ENCODE data around the gene AKR7A2.

DNA sequence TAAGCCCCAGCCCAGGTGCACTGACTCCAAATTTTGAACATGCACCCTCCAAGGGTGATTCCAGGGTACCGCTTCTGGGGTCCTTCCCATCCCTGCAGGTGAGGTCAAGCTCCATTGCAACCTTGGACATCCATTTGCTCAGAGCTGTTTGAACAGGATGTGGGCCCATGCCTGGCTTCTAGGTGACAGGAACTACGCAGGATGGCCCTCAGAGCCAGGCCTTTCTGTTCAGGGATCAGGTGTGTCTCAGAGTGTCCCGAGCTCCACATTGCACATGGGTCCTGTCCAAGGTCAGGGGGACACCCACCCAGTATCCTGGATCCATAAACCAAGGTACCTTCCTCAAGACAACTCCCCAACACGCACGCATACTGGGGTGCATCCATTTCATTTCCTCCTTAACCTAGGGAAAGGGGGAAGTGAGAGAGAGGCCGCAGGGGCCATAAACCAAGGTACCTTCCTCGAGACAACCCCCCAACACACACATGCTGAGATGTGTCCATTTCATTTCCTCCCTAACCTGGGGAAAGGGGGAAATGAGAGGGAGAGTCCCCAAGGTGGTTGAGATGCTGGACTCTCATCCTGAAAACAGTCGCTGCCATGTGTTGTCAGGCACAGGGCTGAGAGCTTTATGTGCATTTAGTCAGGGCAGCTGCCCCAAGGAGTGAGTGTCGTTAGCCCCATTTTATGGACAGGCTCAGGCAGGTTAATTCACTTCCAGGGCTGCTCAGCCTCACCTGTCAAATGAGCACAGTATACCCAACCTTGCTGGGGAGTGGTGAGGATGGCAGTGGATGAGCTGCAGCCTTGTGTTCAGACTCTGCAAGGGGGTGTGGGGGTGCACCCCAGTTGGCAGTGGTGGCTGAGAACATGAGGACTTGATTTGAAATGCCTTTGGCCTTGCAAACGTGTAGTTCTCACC is 2.3 kb upstream of the AKR7A2 start:
- TF ChIP-seq, protein P1, sequence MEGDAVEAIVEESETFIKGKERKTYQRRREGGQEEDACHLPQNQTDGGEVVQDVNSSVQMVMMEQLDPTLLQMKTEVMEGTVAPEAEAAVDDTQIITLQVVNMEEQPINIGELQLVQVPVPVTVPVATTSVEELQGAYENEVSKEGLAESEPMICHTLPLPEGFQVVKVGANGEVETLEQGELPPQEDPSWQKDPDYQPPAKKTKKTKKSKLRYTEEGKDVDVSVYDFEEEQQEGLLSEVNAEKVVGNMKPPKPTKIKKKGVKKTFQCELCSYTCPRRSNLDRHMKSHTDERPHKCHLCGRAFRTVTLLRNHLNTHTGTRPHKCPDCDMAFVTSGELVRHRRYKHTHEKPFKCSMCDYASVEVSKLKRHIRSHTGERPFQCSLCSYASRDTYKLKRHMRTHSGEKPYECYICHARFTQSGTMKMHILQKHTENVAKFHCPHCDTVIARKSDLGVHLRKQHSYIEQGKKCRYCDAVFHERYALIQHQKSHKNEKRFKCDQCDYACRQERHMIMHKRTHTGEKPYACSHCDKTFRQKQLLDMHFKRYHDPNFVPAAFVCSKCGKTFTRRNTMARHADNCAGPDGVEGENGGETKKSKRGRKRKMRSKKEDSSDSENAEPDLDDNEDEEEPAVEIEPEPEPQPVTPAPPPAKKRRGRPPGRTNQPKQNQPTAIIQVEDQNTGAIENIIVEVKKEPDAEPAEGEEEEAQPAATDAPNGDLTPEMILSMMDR (IDR thresholded peaks at IDR 0.05; ENCODE audit: insufficient read depth, low read length), result no peak
- TF ChIP-seq POLR2AphosphoS5 (IDR thresholded peaks at IDR 0.05; ENCODE audit: low read depth), result no peak
- TF ChIP-seq, protein P2, sequence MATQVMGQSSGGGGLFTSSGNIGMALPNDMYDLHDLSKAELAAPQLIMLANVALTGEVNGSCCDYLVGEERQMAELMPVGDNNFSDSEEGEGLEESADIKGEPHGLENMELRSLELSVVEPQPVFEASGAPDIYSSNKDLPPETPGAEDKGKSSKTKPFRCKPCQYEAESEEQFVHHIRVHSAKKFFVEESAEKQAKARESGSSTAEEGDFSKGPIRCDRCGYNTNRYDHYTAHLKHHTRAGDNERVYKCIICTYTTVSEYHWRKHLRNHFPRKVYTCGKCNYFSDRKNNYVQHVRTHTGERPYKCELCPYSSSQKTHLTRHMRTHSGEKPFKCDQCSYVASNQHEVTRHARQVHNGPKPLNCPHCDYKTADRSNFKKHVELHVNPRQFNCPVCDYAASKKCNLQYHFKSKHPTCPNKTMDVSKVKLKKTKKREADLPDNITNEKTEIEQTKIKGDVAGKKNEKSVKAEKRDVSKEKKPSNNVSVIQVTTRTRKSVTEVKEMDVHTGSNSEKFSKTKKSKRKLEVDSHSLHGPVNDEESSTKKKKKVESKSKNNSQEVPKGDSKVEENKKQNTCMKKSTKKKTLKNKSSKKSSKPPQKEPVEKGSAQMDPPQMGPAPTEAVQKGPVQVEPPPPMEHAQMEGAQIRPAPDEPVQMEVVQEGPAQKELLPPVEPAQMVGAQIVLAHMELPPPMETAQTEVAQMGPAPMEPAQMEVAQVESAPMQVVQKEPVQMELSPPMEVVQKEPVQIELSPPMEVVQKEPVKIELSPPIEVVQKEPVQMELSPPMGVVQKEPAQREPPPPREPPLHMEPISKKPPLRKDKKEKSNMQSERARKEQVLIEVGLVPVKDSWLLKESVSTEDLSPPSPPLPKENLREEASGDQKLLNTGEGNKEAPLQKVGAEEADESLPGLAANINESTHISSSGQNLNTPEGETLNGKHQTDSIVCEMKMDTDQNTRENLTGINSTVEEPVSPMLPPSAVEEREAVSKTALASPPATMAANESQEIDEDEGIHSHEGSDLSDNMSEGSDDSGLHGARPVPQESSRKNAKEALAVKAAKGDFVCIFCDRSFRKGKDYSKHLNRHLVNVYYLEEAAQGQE (IDR thresholded peaks at IDR 0.05; ENCODE audit: insufficient replicate concordance, low read depth), result no peak

All from HL-60 (cell line).